Femur (tissue), 1 donor: ENCODE results near the gene MS4A4A.

Experiments
- DNase-seq: peaks from one replicate; pipeline ENCODE4 v3.0.0-alpha.2; 2017

Gene MS4A4A

DNA sequence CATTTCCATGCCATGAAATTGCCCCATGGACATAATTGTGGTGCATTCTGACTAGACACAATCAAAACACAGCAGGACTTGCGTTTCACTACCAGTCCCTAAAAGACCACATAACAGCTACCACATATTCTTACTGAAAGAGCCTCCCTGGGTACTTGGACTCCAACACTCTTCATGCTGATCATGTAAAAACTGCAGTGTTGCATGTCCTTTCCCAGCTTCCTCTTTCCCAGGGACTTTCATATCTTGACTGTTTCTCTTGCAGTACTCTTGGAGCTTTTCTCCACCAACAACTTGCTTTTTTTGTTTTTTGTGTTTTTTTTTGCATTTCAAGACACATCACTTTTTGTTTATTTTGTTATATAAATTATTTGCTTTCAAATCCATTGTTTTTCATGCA, 69.5 kb downstream of the MS4A4A start:
- DNase-seq = no peak

DNA sequence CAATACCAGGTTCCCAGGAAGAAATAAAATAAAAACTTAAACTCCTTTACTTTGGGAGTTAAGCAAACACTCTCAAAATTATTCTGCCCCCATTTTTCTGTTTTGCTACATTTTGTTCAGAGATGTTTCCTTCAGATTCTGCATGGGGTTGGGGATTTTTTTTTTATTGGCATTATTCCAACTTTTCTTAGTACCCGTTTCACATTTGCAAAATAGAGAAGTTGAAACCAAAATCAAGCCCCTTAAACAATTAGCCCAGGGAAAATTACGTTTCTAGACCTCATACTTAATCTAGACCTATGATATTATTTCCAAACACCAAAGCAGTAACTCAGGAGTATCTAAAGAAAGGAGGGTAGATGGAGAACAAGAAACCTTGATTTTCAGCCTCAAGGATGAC, 77.3 kb downstream of the MS4A4A start:
- no peak for DNase-seq
